Measurements from ENCODE around the gene PDE4D.

The PDE4D gene

DNA sequence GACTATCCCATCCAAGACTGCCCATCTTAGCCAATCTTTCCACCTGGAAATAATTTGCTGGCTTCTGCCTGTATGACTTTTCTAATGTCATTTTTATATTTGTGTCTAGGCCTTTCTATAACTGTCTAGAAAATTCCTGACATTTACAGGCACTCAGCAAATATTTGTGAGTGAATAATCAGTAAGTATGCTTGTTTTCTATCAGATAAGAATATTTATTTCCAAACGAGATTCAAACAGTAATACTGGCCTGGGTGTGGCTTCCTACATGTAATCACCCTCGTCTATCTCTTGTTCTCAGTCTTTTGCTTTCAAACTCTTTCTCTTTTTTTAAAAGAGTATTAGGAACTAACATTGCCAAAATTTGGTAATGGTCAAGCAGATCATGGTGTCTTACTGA, 844.4 kb downstream of the PDE4D start:
- DNase-seq = no peak

GRCh38 chr5:59042201-59043055, 851.1 kb downstream of the PDE4D start:
- DNase-seq = no peak

DNA sequence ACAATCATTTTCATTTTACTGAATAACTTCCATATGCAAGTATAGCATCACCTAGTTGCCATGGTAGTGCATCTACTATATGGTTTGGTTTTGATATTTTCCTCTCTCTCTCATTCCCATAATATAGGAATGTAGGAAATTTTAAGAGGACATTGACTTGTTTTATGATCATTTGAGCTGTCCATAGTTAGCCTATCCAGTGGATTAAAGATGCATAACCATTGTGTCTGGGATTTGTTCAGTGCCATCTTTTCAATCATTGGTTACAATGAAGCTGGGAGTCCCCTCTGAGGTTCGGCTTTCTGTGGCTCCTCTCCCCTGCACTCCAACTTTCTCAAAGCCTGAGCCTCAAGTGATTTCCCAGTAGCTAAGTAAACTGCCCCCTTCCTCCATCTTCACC, 852.2 kb downstream of the PDE4D start:
- DNase-seq = no peak

- DNase-seq = no peak
Measured at GRCh38 chr5:59040804-59041201, 852.7 kb downstream of the PDE4D start.

DNA sequence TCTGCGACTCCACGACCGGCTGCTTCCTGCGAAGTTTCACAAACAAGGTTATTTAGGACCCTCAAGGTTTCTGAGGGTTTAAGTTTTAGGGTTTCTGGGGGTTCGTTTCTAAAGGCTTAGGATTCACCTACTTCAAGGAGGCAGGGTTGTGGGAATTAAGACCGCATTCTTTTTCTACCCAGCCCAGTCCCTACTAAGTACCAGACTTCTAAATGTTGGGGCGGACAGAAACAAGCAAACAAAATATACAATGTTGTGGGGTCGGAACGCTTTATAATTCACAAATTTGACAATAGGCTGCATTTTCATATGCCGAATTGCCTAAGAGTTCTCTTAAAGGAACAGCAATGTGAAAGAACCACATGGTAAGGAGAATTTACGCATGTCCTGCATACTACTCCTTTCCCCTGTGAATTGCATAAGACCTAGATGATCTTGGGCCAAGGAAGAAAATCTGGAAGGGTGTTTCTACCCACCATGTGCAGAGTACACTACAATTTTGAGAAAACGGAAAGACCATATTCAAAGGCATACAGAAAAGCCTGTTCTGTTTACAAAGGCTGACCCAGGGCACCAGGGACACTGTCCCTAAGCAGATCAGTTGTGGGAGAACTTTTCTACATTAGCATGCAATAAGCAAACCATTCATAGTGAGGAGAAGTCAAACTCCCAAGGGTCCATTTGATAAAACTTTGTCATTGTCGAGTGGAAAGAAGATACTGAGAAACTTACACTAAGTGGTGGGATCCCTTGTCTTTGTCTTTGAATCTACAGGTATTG, 853.3 kb downstream of the PDE4D start:
- DNase-seq = no peak

- DNase-seq = no peak
Measured at GRCh38 chr5:59039296-59040023, 854.1 kb downstream of the PDE4D start.

DNA sequence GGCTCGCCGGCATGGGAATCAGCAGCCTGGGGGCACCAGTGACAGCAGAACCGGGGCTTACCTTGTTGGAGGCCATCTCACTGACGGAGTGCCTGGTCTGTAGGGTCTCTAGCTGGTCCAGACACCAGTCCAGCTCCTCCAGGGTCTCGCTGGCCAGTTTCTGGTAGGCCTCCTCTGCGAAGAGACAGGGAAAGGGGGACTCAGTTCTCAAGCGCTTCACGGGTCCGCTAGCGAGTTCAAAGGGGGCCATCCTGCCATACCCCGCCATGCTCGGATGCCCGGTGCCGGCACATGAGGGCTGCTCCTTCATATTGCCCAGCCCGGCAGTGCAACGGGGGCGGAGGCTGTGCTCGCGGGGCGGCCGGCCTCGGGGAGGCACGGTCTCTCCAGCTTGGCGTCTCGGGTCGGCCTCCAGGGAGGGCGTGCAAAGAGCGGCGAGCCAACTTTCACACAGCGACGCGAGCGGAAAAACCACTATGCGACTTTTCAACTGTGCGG, 854.7 kb downstream of the PDE4D start:
- no peak for DNase-seq

DNA sequence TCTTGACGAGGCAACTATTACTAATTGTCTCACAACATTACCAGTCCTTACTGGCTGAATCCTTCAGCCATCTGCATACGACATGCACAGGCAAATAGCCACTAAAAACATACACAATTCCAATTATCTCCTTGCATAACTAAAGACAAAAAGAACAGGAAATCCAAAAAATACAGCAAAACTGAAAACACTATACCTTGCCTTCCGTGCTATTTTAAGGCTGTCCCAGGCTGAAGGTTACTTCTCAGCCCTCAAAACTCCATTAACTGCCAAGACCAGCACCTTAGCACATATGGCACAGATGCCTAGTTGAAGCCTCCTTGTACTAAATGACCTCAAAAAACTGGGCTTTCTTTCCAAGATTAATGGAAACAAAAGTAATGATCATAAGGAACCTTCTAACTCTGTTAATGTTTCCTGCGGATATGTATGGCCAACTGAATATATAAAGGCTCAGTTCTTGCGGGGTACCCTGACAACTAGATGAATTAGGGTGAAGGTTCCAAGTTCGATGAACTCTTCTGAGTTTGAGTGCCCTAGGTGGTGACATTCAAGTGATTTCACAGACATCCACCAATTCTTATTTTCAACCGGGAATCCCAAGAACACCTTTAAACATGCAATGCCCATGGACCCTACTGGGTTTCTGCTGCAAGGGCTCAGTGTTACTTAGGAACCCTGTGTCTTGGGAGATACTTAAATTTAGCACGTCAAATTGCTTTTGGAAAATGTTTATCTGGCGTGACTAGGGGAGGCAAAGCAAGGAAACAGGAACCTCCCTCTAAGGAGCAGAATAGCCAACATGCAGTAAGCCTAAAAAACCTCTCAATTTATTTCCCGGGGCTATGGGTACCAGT, 855.4 kb downstream of the PDE4D start:
- DNase-seq = no peak

DNA sequence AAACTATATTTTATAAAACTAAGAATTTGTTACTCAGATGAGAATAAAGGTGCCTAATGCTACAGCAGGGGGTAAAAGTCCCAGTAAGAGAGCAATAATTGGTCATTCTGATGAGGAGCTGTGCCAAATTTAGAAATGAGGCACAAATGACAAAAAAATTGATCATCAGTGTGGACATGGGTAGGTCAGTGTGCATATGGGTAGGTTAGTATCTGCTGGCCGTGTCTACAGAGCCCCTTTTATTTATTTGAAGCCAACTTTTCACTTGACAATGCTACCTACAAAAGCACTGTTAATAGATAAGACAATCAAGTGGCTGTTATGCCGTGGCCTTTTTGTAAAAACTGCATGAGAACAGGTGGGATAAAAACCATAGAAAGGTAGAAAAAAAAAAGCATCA, 856.1 kb downstream of the PDE4D start:
- no peak for DNase-seq

GRCh38 chr5:59037041-59037440, 856.5 kb downstream of the PDE4D start:
- no peak for DNase-seq

DNA sequence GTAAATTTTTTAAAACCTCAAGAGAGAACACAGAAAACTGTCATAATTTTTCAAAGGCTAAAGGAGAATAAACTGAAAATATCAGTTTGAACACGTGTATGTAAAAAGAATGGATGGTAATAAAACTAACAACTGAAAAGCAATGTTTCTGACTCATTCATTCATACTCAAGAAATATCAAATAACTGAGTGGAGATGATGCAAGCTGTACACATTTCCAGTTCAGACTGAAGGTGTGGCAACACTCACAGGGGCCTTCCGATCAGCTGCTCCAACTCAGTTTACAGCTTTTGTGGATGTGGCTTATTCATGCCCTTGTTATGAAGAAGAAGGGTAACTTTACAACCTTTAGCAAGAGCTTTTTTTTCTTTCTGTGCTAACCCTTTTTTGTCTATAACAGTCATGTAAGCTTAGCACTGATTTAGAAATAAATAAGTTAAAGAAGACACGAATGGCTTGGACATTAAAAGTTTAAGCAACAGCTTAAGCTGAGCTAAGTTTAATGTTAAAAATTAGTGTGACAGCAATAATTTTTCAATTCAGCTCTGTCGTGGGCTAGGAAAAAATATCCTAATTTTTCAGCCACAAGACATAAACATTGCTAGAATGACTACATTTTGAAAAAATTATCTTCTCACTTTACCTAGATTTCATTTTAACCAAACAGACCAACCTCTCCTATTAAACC, 857.1 kb downstream of the PDE4D start:
- DNase-seq = no peak

GRCh38 chr5:59035681-59036080, 857.8 kb downstream of the PDE4D start:
- DNase-seq = no peak

DNA sequence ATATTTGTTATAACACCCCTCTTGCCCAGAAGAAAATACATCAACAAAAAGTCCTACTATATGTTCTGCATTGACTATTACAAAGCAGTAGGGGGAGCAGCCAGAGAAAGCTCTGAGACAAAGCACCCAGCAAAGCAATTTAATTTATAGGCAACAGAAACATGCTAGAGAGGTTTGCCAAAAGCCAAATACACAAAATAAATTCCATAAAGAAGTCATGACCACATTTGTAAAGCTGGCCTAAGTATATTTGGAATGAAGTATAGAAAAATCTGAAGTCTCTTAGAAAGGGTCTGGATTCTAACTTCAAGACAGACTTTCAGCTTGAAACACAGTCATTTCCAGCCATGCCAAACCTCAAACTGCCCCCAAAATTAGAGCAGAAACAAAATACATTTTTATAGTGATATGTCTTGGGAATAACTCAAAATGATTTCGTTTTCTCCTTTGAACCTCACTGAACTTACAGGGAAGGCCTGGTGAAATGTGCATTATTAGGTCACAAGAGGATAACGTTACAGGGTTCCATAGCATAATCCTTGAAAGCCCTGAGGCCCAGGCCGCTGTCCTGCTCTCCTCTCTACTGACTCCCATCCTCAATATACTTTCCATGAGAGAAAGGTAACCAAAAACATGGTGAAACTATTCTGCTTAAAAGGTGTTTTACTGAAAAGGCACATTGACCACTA, 858.9 kb downstream of the PDE4D start:
- DNase-seq = peak; percentile 19

GRCh38 chr5:59027145-59027907, 866.2 kb downstream of the PDE4D start:
- no peak for DNase-seq

- no peak for DNase-seq
Measured at GRCh38 chr5:59025734-59026133, 867.8 kb downstream of the PDE4D start.

DNA sequence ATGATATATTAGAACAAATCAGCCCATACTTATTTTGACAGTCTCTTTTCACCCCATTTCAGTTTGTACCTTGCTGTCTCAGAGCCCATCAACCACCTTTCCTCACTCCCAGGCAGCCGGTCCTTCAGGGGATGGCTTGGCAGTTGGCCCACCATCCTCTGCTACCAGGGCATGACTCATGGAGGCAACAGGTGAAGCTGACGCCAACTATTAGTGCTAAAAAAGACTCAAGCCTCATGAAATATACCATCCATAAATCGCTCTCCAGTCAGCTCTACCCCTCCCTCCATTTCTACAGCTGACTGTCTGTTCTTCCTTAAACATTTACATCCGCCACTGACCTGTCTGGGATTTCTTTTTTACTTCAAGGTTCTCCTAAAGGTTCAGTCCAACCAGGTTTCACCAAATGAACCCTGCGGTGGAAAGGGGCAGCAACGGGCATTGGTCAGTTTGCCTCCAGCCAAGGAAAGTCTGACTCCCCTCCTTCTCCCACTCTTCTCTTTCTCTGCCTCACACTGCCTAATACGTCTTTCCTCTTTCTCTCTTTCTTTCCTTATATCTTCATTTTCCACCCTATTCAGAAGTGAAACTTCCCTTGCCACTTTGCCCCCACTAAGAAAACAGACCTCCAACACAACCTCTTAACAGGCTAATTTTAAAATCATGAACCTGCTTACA, 871.5 kb downstream of the PDE4D start:
- no peak for DNase-seq

GRCh38 chr5:59021286-59021673, 872.2 kb downstream of the PDE4D start:
- no peak for DNase-seq

GRCh38 chr5:59020611-59021285, 872.8 kb downstream of the PDE4D start:
- DNase-seq = no peak

DNA sequence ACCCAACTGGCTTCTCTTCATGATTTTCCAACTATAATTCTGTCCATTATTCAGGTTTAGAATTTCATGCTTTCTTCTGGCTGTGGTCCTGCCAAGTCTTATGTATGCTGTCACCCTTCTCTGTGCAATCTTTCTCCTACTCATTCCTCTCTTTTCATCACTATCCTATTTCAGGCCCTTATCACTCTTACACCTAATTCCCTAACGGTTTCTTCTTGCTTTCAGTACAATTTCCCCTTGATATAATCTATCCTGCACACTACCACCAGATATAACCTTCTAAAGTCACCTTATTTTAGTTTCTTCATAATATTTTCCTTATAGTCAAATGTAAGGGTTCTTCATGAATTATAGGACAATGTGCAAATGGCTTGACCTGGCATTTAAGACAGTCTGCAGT, 874.4 kb downstream of the PDE4D start:
- no peak for DNase-seq
